GM12878 (cell line): ENCODE results near the gene HCFC1. TPM values are rescaled to one million over a fixed set of nuclear protein-coding genes. Genes with fewer than 3 reads are reported as not detected.

Experiments
- BHLHE40 ChIP-seq, 2 experiments: fragments of 450-650 bp in 1 of 2; IDR thresholded peaks; 2 replicates each; pipeline ENCODE4 v1.6.1; 2011 to 2017; ENCODE audit warnings: low read depth in 2 of 2, borderline replicate concordance in 1 of 2, improper control_type of control experiment in 1 of 2, low read length in 1 of 2, mild to moderate bottlenecking in 1 of 2
- CREB1 ChIP-seq: IDR thresholded peaks from 2 replicates; pipeline ENCODE4 v1.6.1; 2012; ENCODE audit warnings: low read depth, mild to moderate bottlenecking, inconsistent platforms
- CREM ChIP-seq: IDR thresholded peaks from 2 replicates; pipeline ENCODE4 v1.6.1; 2014; ENCODE audit warnings: antibody characterized with exemption, low read depth
- EGR1 ChIP-seq, 2 experiments: IDR thresholded peaks; 1 replicate in 1 of 2; 2 replicates in 1 of 2; pipeline ENCODE4 v1.6.1; 2011 to 2012; ENCODE audit warnings: low read depth in 2 of 2, low read length in 2 of 2, borderline replicate concordance in 1 of 2, mild to moderate bottlenecking in 1 of 2, moderate library complexity in 1 of 2
- ETV6 ChIP-seq, 2 experiments: fragments of 450-650 bp in 1 of 2; IDR thresholded peaks in 1 of 2; conservative IDR thresholded peaks in 1 of 2; 2 replicates each; pipeline ENCODE4 v1.6.1; 2014; ENCODE audit warnings: antibody characterized with exemption in 1 of 2, borderline replicate concordance in 1 of 2, low read depth in 1 of 2, mild to moderate bottlenecking in 1 of 2, moderate library complexity in 1 of 2
- EZH2 ChIP-seq: IDR thresholded peaks from 2 replicates; pipeline ENCODE4 v1.6.1; 2012; ENCODE audit warnings: low read depth, mild to moderate bottlenecking, control low read depth, inconsistent platforms, low read length, borderline replicate concordance; ENCODE audit not compliant: control insufficient read depth
- FOS ChIP-seq: IDR thresholded peaks from 3 replicates; pipeline ENCODE4 v1.6.1; 2011; ENCODE audit warnings: borderline replicate concordance; ENCODE audit not compliant: insufficient read length; ENCODE audit errors: extremely low read depth
- IKZF2 ChIP-seq, 2 experiments: fragments of 450-650 bp; IDR thresholded peaks; 2 replicates each; pipeline ENCODE4 v1.6.1; 2017; ENCODE audit warnings: mild to moderate bottlenecking in 2 of 2, moderate library complexity in 2 of 2
- IRF4 ChIP-seq: IDR thresholded peaks from 2 replicates; pipeline ENCODE4 v1.6.1; 2011; ENCODE audit warnings: low read depth, low read length
- KAT2A ChIP-seq: conservative IDR thresholded peaks from 2 replicates; pipeline ENCODE4 v1.6.1; 2011; ENCODE audit warnings: low read depth, low read length; ENCODE audit not compliant: control insufficient read depth
- PAX8 ChIP-seq: fragments of 450-650 bp; IDR thresholded peaks from 2 replicates; pipeline ENCODE4 v1.6.1; 2017; ENCODE audit warnings: mild to moderate bottlenecking, moderate library complexity
- PBX3 ChIP-seq: IDR thresholded peaks from 2 replicates; pipeline ENCODE4 v1.6.1; 2011; ENCODE audit warnings: mild to moderate bottlenecking, low read depth, low read length, moderate library complexity; ENCODE audit not compliant: insufficient replicate concordance
- PKNOX1 ChIP-seq: fragments of 450-650 bp; IDR thresholded peaks from 2 replicates; pipeline ENCODE4 v1.6.1; 2016; ENCODE audit warnings: mild to moderate bottlenecking
- RAD51 ChIP-seq: fragments of 450-650 bp; IDR thresholded peaks from 2 replicates; pipeline ENCODE4 v1.6.1; 2016; ENCODE audit warnings: moderate library complexity, mild to moderate bottlenecking, inconsistent platforms
- SMARCA5 ChIP-seq: fragments of 450-650 bp; IDR thresholded peaks from 2 replicates; pipeline ENCODE4 v1.6.1; 2017; ENCODE audit warnings: mild to moderate bottlenecking
- polyA plus RNA-seq, 11 experiments: library from polyadenylated mRNA; depleted of rRNA in 4 of 11; unstranded in 6 of 11; stranded (reverse) in 5 of 11; fragments of >200 nt; fragmentation: Nextera tagmentation in 4 of 11; fragmentation: Illumina TruSeq in 1 of 11; extraction: Ambion mirVana in 4 of 11; extraction: Trizol in 1 of 11; gene quantifications; 1 replicate in 1 of 11; 2 replicates in 10 of 11; pipeline versions ENCODE4 v1.2.1 to v1.2.3, GENCODE V29; 2011 to 2016; ENCODE audit warnings: inconsistent platforms in 2 of 11, missing spikeins in 2 of 11, low read depth in 1 of 11
- total RNA-seq, 4 experiments: library from RNA; depleted of rRNA in 3 of 4; stranded (reverse); fragments of >200 nt in 3 of 4; fragmentation: Illumina TruSeq in 1 of 4; extraction: Trizol in 1 of 4; gene quantifications; 2 replicates each; pipeline versions ENCODE4 v1.2.1 to v1.2.3, GENCODE V29; 2013 to 2021
- TF ChIP-seq, protein P1 (sequence below): IDR thresholded peaks from 2 replicates; pipeline ENCODE4 v1.6.1; 2012; ENCODE audit warnings: low read depth, low read length, improper control_type of control experiment
- TF ChIP-seq, protein P2 (sequence below): fragments of 450-650 bp; IDR thresholded peaks from 2 replicates; pipeline ENCODE4 v1.6.1; 2014; ENCODE audit warnings: mild to moderate bottlenecking

Gene HCFC1
- total and polyA plus RNA-seq, 10 of the 15 experiments (the other 5 are each of a cell fraction or from before 2014, with no cell fraction given): 3.9 to 92.7 (median 23.5) TPM

DNA sequence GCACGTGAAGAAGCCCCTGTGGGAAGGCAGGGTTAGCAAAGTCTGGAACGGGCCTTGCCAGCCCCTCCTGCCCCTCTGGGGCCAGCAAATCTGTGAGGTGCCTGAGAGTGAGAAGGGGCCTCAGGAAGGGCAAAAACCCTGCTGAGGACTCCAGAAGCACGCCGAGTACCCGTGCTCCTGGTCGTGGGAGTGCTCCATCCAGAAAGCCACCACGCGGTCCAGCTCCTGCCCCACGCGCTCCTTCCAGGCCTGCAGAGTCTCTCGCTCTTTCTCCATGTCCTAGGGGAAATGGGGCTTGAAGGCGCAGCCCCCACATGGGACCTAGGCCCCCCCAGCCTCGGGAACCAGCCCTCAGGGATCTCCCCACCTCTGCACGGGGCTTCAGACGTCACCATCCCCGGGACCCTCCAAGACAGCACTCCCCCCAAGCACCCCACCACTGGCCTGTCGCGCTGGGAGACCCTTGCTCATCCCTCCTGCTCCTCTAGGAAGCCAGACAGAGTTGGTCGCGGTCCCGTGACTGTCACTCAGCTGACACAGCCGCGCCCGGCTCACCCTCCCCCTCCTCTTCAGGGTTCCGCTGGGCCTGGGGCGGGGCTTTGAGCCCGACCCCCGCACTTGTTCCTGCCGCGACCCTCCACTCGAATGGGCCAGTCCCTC lies 27.3 kb downstream of the HCFC1 start, which contains the start of gene RENBP (continued):
- peak; percentile 66; the same call in 1 of the 2 replicates for TF ChIP-seq PKNOX1
- peak; percentile 40 for TF ChIP-seq PBX3
- TF ChIP-seq, protein P1, sequence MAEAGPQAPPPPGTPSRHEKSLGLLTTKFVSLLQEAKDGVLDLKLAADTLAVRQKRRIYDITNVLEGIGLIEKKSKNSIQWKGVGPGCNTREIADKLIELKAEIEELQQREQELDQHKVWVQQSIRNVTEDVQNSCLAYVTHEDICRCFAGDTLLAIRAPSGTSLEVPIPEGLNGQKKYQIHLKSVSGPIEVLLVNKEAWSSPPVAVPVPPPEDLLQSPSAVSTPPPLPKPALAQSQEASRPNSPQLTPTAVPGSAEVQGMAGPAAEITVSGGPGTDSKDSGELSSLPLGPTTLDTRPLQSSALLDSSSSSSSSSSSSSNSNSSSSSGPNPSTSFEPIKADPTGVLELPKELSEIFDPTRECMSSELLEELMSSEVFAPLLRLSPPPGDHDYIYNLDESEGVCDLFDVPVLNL: no peak
- TF ChIP-seq BHLHE40 (IDR thresholded peaks at IDR 0.05; ENCODE audit: borderline replicate concordance in 1 of 2, low read depth in 2 of 2, low read length in 1 of 2): peak; percentile 81 to 89
- TF ChIP-seq ETV6 (conservative IDR thresholded peaks at IDR 0.05 in 1 of 2, IDR thresholded peaks at IDR 0.05 in 1 of 2; ENCODE audit: borderline replicate concordance in 1 of 2, low read depth in 1 of 2): no peak
- no peak for TF ChIP-seq SMARCA5
- TF ChIP-seq CREB1: no peak
- TF ChIP-seq PAX8: no peak
- peak; percentile 78 for TF ChIP-seq RAD51
- TF ChIP-seq EGR1 (IDR thresholded peaks at IDR 0.05; ENCODE audit: borderline replicate concordance in 1 of 2, low read depth in 2 of 2, low read length in 2 of 2): 0 out of 3 replicates have a peak, but pooled peaks of 1 of the 2 experiments have one; percentile 25
- TF ChIP-seq IRF4: no peak
- no peak for TF ChIP-seq EZH2
- TF ChIP-seq CREM: no peak
- no peak for TF ChIP-seq IKZF2 (IDR thresholded peaks at IDR 0.05)
- TF ChIP-seq FOS: no peak
- TF ChIP-seq, protein P2, sequence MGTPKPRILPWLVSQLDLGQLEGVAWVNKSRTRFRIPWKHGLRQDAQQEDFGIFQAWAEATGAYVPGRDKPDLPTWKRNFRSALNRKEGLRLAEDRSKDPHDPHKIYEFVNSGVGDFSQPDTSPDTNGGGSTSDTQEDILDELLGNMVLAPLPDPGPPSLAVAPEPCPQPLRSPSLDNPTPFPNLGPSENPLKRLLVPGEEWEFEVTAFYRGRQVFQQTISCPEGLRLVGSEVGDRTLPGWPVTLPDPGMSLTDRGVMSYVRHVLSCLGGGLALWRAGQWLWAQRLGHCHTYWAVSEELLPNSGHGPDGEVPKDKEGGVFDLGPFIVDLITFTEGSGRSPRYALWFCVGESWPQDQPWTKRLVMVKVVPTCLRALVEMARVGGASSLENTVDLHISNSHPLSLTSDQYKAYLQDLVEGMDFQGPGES: no peak
- no peak for TF ChIP-seq KAT2A
